NT2/D1 (cell line): Measurements from ENCODE around the gene POLL.

Source experiments
- SUZ12 ChIP-seq: IDR thresholded peaks from 2 replicates; pipeline ENCODE4 v1.6.1; 2011; ENCODE audit not compliant: insufficient read length, insufficient read depth; ENCODE audit errors: extremely low read depth
- YY1 ChIP-seq: IDR thresholded peaks from 2 replicates; pipeline ENCODE4 v1.6.1; 2011; ENCODE audit not compliant: insufficient read length, insufficient read depth
- ZNF274 ChIP-seq: IDR thresholded peaks from 2 replicates; pipeline ENCODE4 v1.6.1; 2011; ENCODE audit warnings: mild to moderate bottlenecking, low read depth, low read length

GRCh38 chr10:101602761-101603398 is 14.8 kb upstream of the POLL start:
- TF ChIP-seq SUZ12: no peak
- TF ChIP-seq ZNF274: no peak
- TF ChIP-seq YY1: no peak
